HG03565 (cell line): ENCODE measurements around the gene KRT9.

Experiments
- ATAC-seq: cut with Tn5 transposase; IDR thresholded peaks from one replicate; pipeline ENCODE4 v1.9.1; 2021; ENCODE audit warnings: mild to moderate bottlenecking, moderate library complexity; ENCODE audit not compliant: unreplicated experiment

Gene KRT9

DNA sequence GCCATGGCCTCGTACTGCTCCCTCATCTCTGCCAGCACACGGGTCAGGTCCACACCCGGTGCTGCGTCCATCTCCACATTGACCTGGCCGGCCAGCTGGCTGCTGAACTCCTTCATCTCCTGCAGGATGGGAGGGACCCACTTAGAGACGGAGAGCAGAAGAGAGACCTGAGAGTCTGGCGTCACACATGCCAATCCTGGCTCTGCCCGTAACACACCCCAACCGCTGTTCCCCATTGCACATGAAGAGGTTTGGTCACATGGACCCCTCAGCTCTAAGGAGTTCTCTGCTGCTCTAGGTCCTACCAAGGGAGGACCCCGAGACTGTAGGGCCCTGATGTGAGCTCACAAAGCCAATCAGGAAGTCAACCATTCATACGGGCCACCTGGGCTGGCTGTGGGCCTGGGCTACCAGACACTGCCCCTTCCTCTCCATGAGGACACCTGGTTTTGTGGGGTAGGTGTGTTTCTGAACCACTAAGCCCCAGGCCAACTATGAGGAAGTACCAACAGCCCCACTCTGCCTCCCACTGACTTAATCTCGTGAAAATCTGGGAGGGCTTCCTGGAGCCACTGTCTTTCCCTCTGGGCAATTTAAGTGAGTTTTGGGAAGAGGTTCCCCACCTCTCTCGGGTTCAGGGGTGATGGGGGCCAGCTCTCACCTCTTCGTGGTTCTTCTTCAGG is 55.6 kb downstream of the KRT9 start:
- no peak for ATAC-seq
